HG02981 (cell line): ENCODE data around the gene TMSB15C.

Source experiments
- ATAC-seq: cut with Tn5 transposase; IDR thresholded peaks from one replicate; pipeline ENCODE4 v1.9.1; 2021; ENCODE audit warnings: mild to moderate bottlenecking, moderate library complexity; ENCODE audit not compliant: unreplicated experiment

Gene TMSB15C

DNA sequence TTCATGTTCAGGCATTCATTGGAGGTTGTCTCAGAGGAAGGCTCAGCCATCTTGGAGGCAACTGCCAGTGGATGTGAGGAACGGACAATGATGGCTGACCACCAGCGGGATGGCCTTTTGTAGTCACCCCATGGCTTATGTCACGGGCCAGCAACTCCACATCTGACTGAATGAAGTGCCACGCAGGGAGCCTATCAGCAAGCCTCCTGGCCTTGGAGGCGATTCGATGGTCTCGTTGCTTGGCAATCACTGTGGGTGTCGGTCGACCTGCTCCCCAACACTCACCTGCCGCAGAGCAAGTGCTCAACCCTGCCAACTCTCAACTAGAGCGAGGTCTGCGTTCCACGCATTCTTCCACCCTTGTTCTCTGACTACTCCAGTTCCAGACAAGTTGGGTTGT is 28.9 kb downstream of the TMSB15C start:
- no peak for ATAC-seq

DNA sequence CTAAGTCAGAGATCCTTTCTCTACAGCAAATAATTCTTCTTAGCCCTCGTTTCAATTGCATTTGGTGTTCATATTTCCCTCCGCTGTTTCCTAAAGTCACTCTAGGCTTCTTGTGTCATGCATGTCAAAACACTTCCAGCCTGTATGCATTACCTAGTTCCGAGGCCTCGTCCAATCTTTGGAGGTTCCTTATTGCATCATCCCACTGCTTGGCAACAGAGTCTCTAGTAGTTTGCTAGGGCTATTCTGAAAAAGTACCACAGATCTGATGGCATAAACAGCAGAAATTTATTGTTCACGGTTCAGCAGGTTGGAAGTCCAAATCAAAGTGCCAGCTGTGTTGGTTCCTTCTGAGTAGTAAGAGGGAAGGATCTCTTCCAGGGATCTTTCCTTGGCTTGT is 30.4 kb downstream of the TMSB15C start:
- ATAC-seq = no peak

DNA sequence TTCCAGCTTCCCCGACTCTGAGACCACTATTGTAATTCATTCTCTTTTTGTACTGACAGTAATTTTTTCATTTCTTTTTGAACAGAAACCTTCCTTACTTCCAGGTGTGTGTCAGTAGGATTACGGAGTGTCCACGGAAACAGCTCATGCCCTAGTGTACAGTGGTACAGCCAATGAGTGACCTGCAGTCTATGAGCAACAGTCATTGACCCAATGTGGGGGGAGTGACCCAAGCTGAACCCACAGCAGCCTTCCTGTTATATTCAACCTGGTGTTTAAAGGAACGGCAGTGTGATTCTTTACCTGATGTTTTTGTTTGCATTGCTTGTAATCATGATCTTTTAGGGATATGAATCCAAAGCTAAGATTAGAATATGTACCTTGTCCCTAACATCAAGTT is 35.0 kb downstream of the TMSB15C start:
- no peak for ATAC-seq

DNA sequence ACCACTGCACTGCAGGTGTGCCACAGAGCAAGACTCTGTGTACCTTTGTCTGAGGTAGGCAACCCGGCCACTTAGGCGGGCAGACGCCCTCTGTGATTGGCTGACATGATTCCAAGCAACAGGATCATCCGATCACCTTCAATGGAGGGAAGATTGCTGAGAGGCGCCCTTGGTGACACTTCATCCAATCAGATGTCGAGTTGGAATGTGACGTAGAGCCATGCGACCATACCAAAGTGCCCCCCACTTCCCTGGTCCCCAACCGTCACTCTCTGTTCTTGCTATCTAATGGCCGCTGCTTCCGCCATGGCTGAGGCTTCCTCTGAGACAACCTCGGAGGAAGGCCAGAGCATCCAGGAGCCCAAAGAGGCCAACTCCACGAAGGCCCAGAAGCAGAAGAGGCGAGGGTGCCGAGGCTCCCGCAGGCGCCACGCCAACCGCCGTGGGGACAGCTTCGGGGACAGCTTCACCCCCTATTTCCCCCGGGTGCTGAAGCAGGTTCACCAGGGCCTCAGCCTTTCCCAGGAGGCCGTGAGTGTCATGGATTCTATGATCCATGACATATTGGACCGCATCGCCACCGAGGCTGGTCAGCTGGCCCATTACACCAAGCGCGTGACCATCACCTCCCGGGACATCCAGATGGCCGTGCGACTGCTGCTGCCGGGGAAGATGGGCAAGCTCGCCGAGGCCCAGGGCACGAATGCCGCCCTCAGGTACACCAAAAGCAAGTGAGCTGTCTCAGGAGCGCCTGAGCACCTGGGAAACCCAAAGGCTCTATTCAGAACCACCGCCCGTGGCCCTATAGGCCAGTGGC is 36.1 kb downstream of the TMSB15C start, which contains the start of gene H2BW2:
Gene H2BW2 (plus strand): TSS at position 268 of the 817 bp plus-strand sequence. CDS start 39 bp downstream, at position 307.
- ATAC-seq = no peak
